ENCODE results near the gene GNPTG. TPM values are rescaled to one million over a fixed set of nuclear protein-coding genes. Genes with fewer than 3 reads are reported as not detected.

Gene GNPTG
- total RNA-seq, 1 donor from 2014 or later, result 11.8 TPM

- H3K27ac Mint-ChIP-seq, result no peak overlapping the region
These were observed 8.1 kb upstream of the GNPTG start for GRCh38 chr16:1343428-1344242.

GRCh38 chr16:1344499-1344898, 7.2 kb upstream of the GNPTG start:
- no peaks in the 10 kb centered on the region for H3K36me3 Mint-ChIP-seq
- DNase-seq (ENCODE audit: low spot score), result no peak
- Histone ChIP-seq H3K4me2 (no peak overlapping the region), H3K27ac (no peak overlapping the region), H4K20me1 (ENCODE audit: low read depth) (peaks cover 8% of the 10 kb centered on the region), H3F3A (ENCODE audit: low read depth) (peaks cover 5% of the 10 kb centered on the region), H2AFZ (replicated peaks) (no peak overlapping the region), H3K4me3 (no peak overlapping the region), H3K79me2 (ENCODE audit: low read depth) (no peaks in the 10 kb centered on the region), H3K9ac (no peak overlapping the region), H3K9me3 (ENCODE audit: low read depth) (no peaks in the 10 kb centered on the region), H3K4me1 (peaks cover 9% of the 10 kb centered on the region), H3K27me3 (peaks cover 53% of the 10 kb centered on the region), H3K36me3 (no peaks in the 10 kb centered on the region)
- peaks cover 10% of the 10 kb centered on the region for H3K27me3 Mint-ChIP-seq (ENCODE audit: insufficient read depth, low read depth)
- H3K4me3 Mint-ChIP-seq, result peak overlapping the region; percentile 57
- H3K4me1 Mint-ChIP-seq, result peaks cover 12% of the 10 kb centered on the region
- TF ChIP-seq EZH2 (IDR thresholded peaks at IDR 0.05) (no peak), EZH2phosphoT487 (IDR thresholded peaks at IDR 0.05) (no peak), CTCF (IDR thresholded peaks at IDR 0.05) (no peak)
- no peak overlapping the region for H3K27ac Mint-ChIP-seq
- no peaks in the 10 kb centered on the region for H3K9me3 Mint-ChIP-seq

More at GRCh38 chr16:1343428-1344242, 8.1 kb upstream of the GNPTG start:
- Histone ChIP-seq H3K4me2 (peak overlapping the region; percentile 91), H3K4me1 (peaks cover 9% of the 10 kb centered on the region), H3K4me3 (peak overlapping the region; percentile 54), H3K9me3 (ENCODE audit: low read depth) (no peaks in the 10 kb centered on the region), H3K9ac (no peak overlapping the region), H3K27ac (no peak overlapping the region), H3F3A (ENCODE audit: low read depth) (peaks cover 5% of the 10 kb centered on the region), H4K20me1 (ENCODE audit: low read depth) (peaks cover 8% of the 10 kb centered on the region), H3K36me3 (no peaks in the 10 kb centered on the region), H3K27me3 (peaks cover 62% of the 10 kb centered on the region), H3K79me2 (ENCODE audit: low read depth) (no peaks in the 10 kb centered on the region), H2AFZ (replicated peaks) (peak overlapping the region; percentile 26)
- peak overlapping the region; percentile 84 for H3K4me3 Mint-ChIP-seq
- H3K4me1 Mint-ChIP-seq, result peaks cover 12% of the 10 kb centered on the region
- no peaks in the 10 kb centered on the region for H3K9me3 Mint-ChIP-seq
- no peak for DNase-seq (ENCODE audit: low spot score)
- TF ChIP-seq CTCF (IDR thresholded peaks at IDR 0.05) (no peak), EZH2phosphoT487 (IDR thresholded peaks at IDR 0.05) (no peak), EZH2 (IDR thresholded peaks at IDR 0.05) (no peak)
- peaks cover 5% of the 10 kb centered on the region for H3K27me3 Mint-ChIP-seq (ENCODE audit: insufficient read depth, low read depth)
- no peaks in the 10 kb centered on the region for H3K36me3 Mint-ChIP-seq

GRCh38 chr16:1345087-1345486, 6.6 kb upstream of the GNPTG start:
- no peaks in the 10 kb centered on the region for H3K79me2 ChIP-seq (ENCODE audit: low read depth)
- no peak overlapping the region for H3K27ac ChIP-seq
- H3K4me2 ChIP-seq, result no peak overlapping the region
- Mint-ChIP-seq H3K4me3 (no peak overlapping the region), H3K27ac (no peak overlapping the region), H3K9me3 (no peaks in the 10 kb centered on the region), H3K4me1 (peaks cover 12% of the 10 kb centered on the region), H3K27me3 (ENCODE audit: insufficient read depth, low read depth) (peaks cover 10% of the 10 kb centered on the region), H3K36me3 (no peaks in the 10 kb centered on the region)
- DNase-seq (ENCODE audit: low spot score), result no peak
- H3K36me3 ChIP-seq, result no peaks in the 10 kb centered on the region
- peaks cover 8% of the 10 kb centered on the region for H4K20me1 ChIP-seq (ENCODE audit: low read depth)
- peaks cover 5% of the 10 kb centered on the region for H3F3A ChIP-seq (ENCODE audit: low read depth)
- TF ChIP-seq EZH2 (IDR thresholded peaks at IDR 0.05) (no peak), CTCF (IDR thresholded peaks at IDR 0.05) (no peak)
- no peak overlapping the region for H3K9ac ChIP-seq
- no peaks in the 10 kb centered on the region for H3K9me3 ChIP-seq (ENCODE audit: low read depth)
- peaks cover 48% of the 10 kb centered on the region for H3K27me3 ChIP-seq
- peaks cover 9% of the 10 kb centered on the region for H3K4me1 ChIP-seq
- H2AFZ ChIP-seq (replicated peaks), result no peak overlapping the region
- no peak overlapping the region for H3K4me3 ChIP-seq
